ENCODE measurements around the gene ANGPT4.
"Not testable (repeated sequence)": the region's sequence is repeated elsewhere in the genome, so short reads cannot be mapped to it uniquely, and the experiment has no call there.

Gene ANGPT4

DNA sequence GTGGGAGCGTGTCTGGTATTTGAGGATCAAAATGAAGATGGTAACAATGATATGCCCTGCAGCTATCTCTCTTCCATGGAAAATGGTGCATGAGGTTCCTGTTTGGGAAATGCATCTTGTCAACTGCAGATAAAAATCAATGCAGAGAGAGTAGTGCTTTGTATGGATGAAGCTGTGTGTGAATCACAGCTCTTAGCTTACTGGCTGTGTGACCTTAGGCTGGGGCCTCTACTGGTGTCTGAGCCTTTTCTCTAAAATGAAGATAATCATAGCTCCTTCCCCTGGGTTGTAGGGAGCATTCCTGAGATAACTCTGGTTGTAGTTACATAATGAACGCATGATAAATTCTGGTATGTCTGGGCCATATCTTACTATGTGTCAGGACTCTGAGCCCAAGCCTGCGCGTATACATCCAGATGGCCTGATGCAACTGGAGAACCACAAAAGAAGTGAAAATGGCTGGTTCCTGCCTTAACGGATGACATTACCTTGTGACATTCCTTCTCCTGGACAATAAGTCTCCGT is 19.6 kb downstream of the ANGPT4 start:
- H3K4me3 ChIP-seq (ENCODE audit: low read depth, low read length), result no peak overlapping the region
- TF ChIP-seq, protein P1, sequence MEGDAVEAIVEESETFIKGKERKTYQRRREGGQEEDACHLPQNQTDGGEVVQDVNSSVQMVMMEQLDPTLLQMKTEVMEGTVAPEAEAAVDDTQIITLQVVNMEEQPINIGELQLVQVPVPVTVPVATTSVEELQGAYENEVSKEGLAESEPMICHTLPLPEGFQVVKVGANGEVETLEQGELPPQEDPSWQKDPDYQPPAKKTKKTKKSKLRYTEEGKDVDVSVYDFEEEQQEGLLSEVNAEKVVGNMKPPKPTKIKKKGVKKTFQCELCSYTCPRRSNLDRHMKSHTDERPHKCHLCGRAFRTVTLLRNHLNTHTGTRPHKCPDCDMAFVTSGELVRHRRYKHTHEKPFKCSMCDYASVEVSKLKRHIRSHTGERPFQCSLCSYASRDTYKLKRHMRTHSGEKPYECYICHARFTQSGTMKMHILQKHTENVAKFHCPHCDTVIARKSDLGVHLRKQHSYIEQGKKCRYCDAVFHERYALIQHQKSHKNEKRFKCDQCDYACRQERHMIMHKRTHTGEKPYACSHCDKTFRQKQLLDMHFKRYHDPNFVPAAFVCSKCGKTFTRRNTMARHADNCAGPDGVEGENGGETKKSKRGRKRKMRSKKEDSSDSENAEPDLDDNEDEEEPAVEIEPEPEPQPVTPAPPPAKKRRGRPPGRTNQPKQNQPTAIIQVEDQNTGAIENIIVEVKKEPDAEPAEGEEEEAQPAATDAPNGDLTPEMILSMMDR (IDR thresholded peaks at IDR 0.05; ENCODE audit: borderline replicate concordance, insufficient read depth, low read depth, low read length), result no peak

DNA sequence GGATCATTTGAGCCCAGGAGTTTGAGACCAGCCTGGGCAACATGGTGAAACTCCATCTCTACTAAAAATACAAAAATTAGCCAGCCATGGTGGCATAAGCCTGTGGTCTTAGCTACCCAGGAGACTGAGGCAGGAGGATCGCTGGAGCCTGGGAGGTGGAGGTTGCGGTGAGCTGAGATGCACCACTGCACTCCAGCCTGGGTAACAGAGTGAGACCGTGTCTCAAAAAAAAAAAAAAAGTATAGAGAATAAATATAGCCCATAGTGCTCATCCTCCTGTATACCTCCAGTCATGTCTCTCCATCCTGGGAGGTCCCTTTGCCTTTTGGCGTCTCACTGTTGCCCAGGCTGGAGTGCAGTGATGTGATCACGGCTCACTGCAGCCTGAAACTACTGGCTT is 23.8 kb downstream of the ANGPT4 start:
- H3K4me3 ChIP-seq (ENCODE audit: low read depth, low read length), result not testable (repeated sequence)

DNA sequence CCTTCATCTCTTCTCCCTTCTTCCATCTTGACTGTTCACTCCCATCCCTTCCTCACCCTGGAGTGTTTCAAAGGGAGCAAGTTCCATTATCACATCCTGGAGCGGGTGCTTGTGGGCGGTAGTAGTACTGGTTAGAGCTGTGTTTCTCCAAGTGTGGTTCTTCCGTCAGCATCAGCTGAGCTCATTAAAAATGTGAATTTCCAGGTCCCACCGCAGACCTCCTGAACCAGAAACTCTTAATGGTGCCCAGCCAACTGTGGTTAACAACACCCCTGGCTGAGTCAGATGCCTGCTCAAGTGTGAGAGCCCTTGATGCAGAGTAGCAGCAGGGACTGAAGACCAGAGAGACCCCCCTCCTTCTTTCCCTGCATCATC is 24.4 kb downstream of the ANGPT4 start:
- TF ChIP-seq, protein P1 (IDR thresholded peaks at IDR 0.05; ENCODE audit: borderline replicate concordance, insufficient read depth, low read depth, low read length), result no peak
- H3K4me3 ChIP-seq (ENCODE audit: low read depth, low read length), result no peak overlapping the region

DNA sequence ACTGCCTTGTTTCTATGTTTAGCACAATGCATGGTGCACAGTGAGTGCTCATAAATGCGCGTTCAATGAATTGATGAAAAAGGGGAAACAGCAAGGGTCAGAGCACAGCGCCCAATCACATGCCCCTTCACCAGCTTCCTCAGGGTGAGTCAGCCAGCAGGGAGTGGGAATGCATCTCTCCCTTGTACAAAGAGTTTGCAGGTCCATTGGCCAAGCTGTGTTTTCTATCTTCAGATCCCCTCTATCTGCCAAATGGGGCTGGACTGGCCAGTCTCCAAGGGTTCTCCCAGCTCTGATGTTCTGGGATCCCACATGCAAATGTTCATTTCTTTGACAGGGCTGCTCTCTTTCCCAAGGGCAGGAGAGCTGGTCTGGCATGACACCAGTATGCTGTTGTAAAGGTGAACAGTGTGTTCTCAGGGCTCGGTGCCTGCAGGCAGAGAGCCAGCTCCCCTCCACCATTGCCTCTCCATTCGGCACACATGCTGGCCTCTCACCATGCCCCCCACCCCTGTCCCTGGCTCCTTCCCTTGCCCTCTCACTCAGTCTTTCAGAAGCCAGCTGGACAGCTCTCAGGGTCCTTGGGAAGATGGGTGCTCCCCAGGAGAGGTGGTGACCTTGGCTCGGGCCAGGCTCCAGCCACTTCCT is 25.0 kb downstream of the ANGPT4 start:
- no peak overlapping the region for H3K4me3 ChIP-seq (ENCODE audit: low read depth, low read length)
- TF ChIP-seq, protein P1 (IDR thresholded peaks at IDR 0.05; ENCODE audit: borderline replicate concordance, insufficient read depth, low read depth, low read length), result no peak

DNA sequence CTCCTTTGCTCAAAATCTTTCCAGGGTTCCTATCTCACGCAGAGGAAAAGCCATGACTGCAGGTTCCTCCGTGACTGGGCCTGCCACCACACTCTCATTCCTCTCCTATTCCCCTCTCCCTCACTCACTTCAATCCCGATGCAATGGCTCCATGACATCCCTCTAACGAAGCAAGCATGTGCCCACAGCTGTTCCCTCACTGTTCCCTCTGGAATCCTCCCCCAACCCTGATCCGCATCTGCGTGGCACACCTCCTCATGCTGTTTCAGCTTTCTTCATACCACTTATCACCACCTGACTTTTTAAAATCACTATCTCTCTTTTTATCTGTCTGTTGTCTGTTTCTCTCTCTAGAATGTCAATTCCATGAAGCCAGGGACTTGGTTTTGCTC is 25.5 kb downstream of the ANGPT4 start:
- H3K4me3 ChIP-seq (ENCODE audit: low read depth, low read length), result no peak overlapping the region
- TF ChIP-seq, protein P1 (IDR thresholded peaks at IDR 0.05; ENCODE audit: borderline replicate concordance, insufficient read depth, low read depth, low read length), result no peak

DNA sequence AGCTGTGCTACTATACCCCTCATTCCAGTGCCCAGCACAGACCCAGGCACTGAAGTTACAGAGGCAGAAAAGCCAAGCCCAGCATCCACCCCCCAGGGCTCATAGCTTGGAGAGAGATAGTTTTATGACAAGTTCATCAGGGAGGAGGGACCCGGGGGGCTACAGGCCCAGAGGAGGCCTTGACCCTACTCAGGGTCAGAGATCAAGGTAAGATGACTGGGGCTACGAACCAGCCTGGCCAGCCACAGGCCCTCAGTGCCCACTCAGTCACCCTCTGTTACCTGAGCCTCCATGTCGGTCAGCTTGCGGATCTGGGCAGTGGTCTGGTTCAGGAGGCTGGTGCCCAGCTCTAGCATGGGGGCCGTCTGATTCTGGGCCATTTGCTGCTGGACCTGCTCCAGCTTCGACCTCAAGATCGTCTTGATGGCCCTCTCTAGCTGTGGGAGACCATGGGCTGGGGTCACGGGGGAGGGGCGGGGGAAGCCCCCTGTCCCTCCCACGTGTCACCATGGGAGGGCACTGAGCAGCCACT is 26.1 kb downstream of the ANGPT4 start:
- TF ChIP-seq, protein P1 (IDR thresholded peaks at IDR 0.05; ENCODE audit: borderline replicate concordance, insufficient read depth, low read depth, low read length), result no peak

DNA sequence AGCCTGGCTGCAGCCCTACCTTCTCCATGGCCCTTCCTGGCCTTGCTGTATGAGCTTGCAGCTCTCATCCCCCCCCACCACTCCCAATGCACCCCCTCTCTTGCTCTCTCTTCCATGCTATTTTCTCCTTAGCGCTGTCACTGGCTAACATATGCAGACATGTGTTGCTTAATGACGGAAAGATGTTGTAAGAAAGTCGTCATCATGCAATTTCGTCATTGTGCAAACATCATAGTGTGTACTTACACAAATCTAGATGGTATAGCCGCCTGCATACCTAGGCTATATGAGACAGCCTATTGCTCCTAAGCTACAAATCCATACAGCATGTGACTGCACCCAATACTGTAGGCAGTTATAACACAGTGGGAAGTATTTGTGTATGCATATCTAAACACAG is 27.0 kb downstream of the ANGPT4 start:
- no peak overlapping the region for H3K4me3 ChIP-seq (ENCODE audit: low read depth, low read length)
- TF ChIP-seq, protein P1 (IDR thresholded peaks at IDR 0.05; ENCODE audit: borderline replicate concordance, insufficient read depth, low read depth, low read length), result no peak

More for the DNA sequence above, 26.1 kb downstream of the ANGPT4 start:
- no peak overlapping the region for H3K4me3 ChIP-seq (ENCODE audit: low read depth, low read length)

Measured in GM12875 (cell line).